NCI-H2196 (cell line): ENCODE measurements around the gene SUPT3H.

Source experiments
- DNase-seq: peaks from one replicate; lab custom pipeline; 2025; ENCODE audit not compliant: unreplicated experiment; lab: John Stamatoyannopoulos, UW

The SUPT3H gene

DNA sequence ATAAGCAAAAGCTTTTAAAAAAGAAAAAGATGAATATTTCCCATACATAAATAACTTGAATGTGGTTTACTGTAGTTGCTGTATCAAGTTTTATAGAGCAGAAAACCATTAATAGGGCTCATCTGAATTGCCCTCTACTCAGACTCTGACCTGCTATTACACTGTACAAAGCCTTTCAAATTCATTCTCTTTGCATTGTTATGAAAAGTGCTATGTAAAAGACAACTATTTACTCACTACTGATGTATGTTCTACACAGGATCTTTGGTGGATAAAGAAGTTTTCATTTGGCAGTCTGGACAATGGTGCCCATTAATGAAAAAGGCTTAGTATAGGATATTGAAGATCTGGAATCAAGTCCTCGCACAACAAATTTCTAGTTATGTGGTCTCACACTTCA is 248.7 kb downstream of the SUPT3H start:
- DNase-seq = no peak

DNA sequence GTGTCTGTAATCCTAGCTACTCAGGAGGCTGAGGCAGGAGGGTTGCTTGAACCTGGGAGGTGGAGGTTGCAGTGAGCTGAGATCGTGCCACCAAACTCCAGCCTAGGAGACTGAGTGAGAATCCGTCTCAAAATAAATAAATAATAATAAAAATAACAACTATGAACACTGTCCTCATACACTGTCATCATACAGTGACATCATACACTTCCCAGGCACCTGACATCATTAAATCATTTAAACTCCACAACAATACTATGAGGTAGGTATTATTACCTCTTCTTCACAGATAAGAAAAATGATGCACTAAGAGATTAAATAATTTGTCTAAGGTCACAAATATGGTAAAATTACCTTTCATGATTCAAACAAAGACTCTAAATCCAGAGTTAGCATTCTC is 250.5 kb downstream of the SUPT3H start:
- no peak for DNase-seq

GRCh38 chr6:45126033-45126432 is 251.7 kb downstream of the SUPT3H start:
- DNase-seq = no peak

DNA sequence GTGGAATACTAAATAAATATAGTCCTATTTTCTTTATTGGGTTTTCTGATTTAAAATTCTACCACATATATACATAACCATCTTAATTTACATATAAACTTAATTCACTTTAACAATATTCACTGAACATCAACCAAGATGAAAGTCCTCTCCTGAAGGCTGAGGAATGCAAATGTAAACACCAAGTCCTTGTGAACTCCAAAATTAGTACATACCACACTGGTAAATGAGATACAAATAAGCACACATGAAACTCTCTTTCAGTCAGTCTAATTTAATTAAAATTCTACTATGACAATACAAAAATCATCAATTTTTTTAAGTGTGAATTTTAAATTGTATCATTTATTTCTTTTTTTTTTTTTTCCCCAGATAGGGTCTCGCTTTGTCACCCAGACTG is 254.7 kb downstream of the SUPT3H start:
- no peak for DNase-seq

DNA sequence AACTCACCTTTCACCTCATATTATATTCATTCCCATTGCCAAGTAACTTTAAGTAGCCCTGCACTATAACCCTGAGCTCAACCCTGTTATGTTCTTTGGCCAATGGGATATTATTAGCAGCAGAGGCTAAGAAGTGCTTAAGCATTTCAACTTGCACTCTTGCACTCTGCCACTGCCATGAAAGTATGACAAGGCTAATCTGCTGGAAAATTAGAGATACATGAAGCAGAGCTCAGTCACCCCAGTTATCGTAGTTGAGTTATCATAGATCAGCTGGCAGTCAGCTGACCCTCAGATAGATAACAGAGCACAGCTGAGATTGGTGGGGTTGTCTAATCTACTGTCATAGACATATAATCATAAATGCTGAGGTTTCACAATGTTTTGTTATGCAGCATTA is 259.0 kb downstream of the SUPT3H start:
- DNase-seq = no peak

DNA sequence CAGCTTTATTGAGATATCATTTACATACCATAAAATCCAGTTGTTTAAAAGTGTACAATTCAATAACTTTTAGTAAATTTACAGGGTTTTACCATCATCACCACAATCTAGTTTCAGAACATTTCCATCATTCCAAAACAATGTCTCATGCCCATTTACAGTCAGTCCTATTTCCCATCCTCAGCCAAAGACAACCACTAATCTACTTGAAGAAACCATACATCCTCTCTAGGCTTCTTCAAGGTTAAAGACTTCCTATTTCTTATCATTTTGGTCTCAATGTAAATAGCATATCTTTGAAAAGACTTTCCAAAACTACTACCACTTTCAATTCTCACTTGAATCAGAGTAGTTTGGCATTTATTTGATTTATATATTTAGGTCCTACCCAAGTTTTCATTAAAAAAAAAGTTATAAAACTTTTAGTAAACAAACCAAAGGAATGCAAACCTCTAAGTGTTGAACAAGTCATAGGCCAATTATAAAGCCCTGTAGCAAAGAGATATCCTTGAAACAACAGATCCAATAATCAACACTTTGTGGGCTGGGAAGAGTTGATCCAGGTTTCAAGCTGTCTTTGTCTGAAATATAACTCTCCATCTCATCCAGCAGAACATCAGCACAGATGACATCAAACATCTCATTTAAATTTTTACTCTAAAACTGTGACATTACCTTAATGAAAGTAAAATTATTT is 260.9 kb downstream of the SUPT3H start:
- no peak for DNase-seq

DNA sequence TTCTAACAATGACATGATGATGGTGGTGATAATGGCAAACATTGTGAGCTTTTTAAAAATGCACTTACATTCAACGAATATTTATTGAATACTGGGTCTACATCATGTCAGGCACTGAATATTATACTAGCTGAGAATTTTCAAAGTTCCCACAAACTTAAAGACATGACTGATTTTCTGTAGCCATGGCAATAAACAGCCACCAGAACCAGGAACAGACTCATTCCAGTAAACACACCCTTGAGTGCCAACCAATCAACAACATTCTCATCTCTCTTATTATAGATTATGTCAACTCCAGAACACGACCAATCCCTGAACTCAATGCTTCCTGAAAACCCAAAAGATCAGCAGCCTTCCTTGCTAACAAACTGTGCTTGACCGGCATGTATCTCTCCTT is 262.0 kb downstream of the SUPT3H start:
- no peak for DNase-seq

DNA sequence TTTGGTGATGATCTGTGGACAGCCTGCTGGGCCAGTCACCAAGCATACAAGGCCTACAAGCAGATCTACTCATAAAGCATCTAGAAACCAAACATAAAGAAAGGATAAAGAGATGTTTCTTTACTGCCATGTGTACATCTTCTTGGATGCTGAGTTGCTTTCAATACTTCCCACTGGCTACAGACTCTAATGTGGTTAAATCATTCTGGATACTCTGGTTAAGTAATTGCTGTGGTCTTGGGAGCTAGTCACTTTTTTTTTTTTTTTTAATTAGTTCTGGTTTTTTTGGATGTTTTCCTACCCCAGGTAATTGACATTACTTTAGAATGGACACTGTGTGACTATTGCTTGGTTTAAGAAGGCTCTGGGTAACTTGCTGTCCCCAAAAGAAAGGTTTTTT is 265.0 kb downstream of the SUPT3H start:
- DNase-seq = no peak

GRCh38 chr6:45109551-45109950 is 268.2 kb downstream of the SUPT3H start:
- no peak for DNase-seq

DNA sequence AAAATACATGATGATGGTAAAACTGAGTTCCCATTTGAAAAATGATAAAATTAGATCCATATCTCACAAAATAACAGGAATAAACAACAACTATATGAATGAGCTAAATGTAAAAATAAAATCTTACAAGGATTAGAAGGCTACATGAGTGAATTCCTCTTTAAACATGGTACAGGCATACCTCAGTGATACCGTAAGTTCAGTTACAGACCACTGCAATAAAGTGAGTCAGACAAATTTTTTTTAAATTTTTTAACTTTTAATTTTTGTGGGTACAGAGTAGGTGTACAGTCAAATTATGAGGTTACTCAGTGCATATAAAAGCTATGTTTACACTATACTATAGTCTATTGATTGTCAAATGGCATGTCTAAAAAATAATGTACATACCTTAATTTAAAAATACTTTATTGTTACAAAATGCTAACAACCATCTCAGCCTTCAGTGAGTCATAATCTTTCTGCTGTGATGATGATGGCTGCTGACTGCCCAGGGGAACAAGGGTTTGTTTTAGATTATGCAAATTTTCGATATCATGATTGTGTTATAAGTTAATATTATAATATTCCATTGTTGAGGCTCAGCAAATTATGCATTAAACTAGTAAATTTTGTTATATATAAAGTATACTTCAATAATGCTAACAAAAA is 272.4 kb downstream of the SUPT3H start:
- no peak for DNase-seq

- no peak for DNase-seq
Measured at GRCh38 chr6:45104429-45104828, 273.3 kb downstream of the SUPT3H start.

- no peak for DNase-seq
Measured at GRCh38 chr6:45098256-45098655, 279.5 kb downstream of the SUPT3H start.

DNA sequence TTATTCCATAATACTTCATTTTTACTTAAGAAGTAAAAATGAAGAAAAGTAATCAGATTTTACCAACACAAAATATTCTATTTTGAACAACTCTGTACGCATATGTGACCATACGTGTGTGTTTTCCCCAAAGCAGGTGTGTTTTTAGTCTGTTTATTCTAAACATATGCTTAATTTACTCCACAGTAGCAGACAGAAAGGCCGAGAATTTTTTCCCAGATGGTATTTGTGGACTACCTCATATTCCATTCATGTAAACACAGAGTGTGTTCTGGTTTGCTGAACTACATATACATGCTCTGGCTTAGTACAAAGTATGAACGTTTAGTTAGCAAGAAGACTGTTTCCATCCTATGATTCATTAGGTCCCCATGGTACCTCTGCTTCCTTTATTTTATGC is 282.9 kb downstream of the SUPT3H start:
- DNase-seq = no peak

- DNase-seq = no peak
Measured at GRCh38 chr6:45092135-45092534, 285.6 kb downstream of the SUPT3H start.

DNA sequence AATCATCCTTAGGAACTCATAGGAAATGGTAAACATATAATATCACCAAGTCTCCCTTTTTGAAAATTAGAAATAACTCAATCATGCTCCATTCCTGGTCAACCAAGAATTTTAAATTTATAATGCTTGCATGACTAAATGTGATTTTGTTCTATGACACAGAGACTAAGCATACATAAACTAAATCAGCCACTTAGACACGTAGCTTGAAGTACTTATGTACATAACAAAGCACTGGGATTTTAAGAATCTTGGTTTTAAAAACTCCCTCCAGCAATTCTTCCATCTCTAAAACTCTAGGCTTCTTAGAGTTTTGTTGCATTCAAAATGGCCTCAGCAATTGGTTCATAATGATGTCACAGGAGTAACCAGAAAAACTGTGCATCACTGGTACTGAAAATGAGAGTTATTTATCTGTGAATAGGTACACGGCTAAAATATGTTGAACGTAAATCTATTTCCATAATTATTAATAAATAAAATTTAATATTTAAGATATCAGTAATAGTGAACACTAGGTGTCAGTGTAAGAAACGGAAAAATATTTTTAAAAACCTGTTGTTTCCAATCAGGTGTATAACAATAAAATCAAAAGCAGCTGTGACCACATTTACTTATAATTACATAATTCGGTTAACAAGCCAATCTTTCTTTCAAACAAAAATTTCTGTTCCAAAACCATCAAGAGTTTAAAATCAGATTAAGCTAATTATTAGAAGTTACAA is 291.2 kb downstream of the SUPT3H start:
- no peak for DNase-seq

DNA sequence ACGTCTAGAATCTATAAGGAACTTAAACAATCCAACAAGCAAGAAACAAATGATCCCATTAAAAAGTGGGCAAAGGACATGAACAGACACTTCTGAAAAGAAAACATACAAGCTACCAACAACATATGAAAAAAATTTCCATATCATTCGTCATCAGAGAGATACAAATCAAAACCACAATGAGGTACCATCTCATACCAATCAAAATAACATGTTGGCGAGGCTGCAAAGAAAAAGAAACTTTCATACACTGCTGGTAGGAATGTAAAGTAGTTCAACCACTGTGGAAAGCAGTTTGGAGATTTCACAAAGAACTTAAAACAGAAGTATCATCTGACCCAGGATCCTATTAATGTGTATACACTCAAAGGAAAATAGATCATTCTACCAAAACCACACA is 293.5 kb downstream of the SUPT3H start:
- DNase-seq = no peak

- no peak for DNase-seq
Measured at GRCh38 chr6:45082091-45082490, 295.6 kb downstream of the SUPT3H start.

- no peak for DNase-seq
Measured at GRCh38 chr6:45081634-45082033, 296.1 kb downstream of the SUPT3H start.

GRCh38 chr6:45078432-45078831 is 299.3 kb downstream of the SUPT3H start:
- DNase-seq = no peak

- DNase-seq = no peak
Measured at GRCh38 chr6:45076217-45076930, 301.4 kb downstream of the SUPT3H start.

- DNase-seq = no peak
Measured at GRCh38 chr6:45075246-45075645, 302.5 kb downstream of the SUPT3H start.

- DNase-seq = no peak
Measured at GRCh38 chr6:45074439-45074838, 303.3 kb downstream of the SUPT3H start.
